ENCODE data around the gene BCL10.

Gene BCL10

GRCh38 chr1:85276215-85276977 is at the start of gene BCL10:
BCL10 (minus strand) TSS chr1:85276632; CDS start chr1:85276352, 280 bp downstream.
- DNase-seq: peak; percentile 98

- DNase-seq: no peak
Observed at GRCh38 chr1:85325920-85326319, 49.5 kb upstream of the BCL10 start.

GRCh38 chr1:85323770-85324169 is 47.3 kb upstream of the BCL10 start:
- no peak for DNase-seq

GRCh38 chr1:85322655-85323054 is 46.2 kb upstream of the BCL10 start:
- no peak for DNase-seq

- DNase-seq: no peak
Observed at GRCh38 chr1:85321237-85321964, 45.0 kb upstream of the BCL10 start.

- no peak for DNase-seq
Observed at GRCh38 chr1:85320371-85321131, 44.1 kb upstream of the BCL10 start.

- DNase-seq: no peak
Observed at GRCh38 chr1:85319931-85320330, 43.5 kb upstream of the BCL10 start.

GRCh38 chr1:85319491-85319890 is 43.1 kb upstream of the BCL10 start:
- DNase-seq: no peak

GRCh38 chr1:85318217-85318616 is 41.8 kb upstream of the BCL10 start:
- DNase-seq: no peak

GRCh38 chr1:85317560-85317959 is 41.1 kb upstream of the BCL10 start:
- no peak for DNase-seq

GRCh38 chr1:85316321-85316720 is 39.9 kb upstream of the BCL10 start:
- no peak for DNase-seq

GRCh38 chr1:85315789-85316188 is 39.4 kb upstream of the BCL10 start:
- DNase-seq: no peak

GRCh38 chr1:85314726-85315125 is 38.3 kb upstream of the BCL10 start:
- no peak for DNase-seq

GRCh38 chr1:85313888-85314696 is 37.7 kb upstream of the BCL10 start:
- no peak for DNase-seq

- no peak for DNase-seq
Observed at GRCh38 chr1:85311818-85312217, 35.4 kb upstream of the BCL10 start.

- DNase-seq: no peak
Observed at GRCh38 chr1:85308833-85309350, 32.5 kb upstream of the BCL10 start.

GRCh38 chr1:85307987-85308832 is 31.8 kb upstream of the BCL10 start:
- peak; percentile 88 for DNase-seq

- no peak for DNase-seq
Observed at GRCh38 chr1:85306236-85306635, 29.8 kb upstream of the BCL10 start.

- no peak for DNase-seq
Observed at GRCh38 chr1:85303440-85304162, 27.2 kb upstream of the BCL10 start.

GRCh38 chr1:85300140-85300539 is 23.7 kb upstream of the BCL10 start:
- no peak for DNase-seq
